Adrenal gland (tissue), 5 donors: ENCODE measurements around the gene KIF5C.

Experiments
- CTCF ChIP-seq, 6 experiments: fragments of 450-650 bp in 4 of 6; fragments of 200-600 bp in 2 of 6; sonication (generic) in 1 of 6; IDR thresholded peaks; 1 replicate in 5 of 6; 2 replicates in 1 of 6; pipeline versions ENCODE4 v1.5.1 to v1.8.0; 2016 to 2021; ENCODE audit warnings: antibody characterized with exemption in 6 of 6, mild to moderate bottlenecking in 2 of 6, moderate library complexity in 1 of 6
- POLR2A ChIP-seq, 2 donors: fragments of 450-650 bp; IDR thresholded peaks; one replicate each; pipeline ENCODE4 v1.6.1; 2017; ENCODE audit warnings: antibody characterized with exemption in 2 of 2, mild to moderate bottlenecking in 2 of 2, moderate library complexity in 1 of 2
- donor health status: DM: no; HTN: no; CAD: no.

DNA sequence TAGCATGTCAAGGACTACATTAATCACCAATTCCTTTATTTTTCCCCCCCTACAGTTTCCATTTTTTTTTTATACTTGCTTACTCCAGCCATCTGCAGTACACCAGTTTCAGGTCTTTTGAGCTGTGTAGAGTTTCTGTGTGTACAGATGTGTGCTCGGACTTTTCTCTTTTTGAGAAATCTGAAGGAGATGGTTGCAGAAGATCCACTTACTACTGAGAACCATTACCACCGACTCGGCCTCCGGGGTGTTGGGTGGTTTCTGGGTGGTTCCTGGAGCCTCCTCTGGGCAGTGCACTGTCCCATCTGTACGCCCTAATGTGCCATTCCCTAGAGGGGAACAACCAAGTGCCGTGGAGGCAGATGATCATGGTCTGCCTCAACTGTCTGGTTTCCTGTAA lies 148.1 kb downstream of the KIF5C start:
- TF ChIP-seq CTCF (IDR thresholded peaks at IDR 0.05) (no peak), POLR2A (IDR thresholded peaks at IDR 0.05) (no peak)
